HG03571 (cell line): ENCODE results near the gene TNFRSF8.

Experiments used
- ATAC-seq: cut with Tn5 transposase; IDR thresholded peaks from one replicate; pipeline ENCODE4 v1.9.1; 2021; ENCODE audit not compliant: unreplicated experiment

The TNFRSF8 gene

DNA sequence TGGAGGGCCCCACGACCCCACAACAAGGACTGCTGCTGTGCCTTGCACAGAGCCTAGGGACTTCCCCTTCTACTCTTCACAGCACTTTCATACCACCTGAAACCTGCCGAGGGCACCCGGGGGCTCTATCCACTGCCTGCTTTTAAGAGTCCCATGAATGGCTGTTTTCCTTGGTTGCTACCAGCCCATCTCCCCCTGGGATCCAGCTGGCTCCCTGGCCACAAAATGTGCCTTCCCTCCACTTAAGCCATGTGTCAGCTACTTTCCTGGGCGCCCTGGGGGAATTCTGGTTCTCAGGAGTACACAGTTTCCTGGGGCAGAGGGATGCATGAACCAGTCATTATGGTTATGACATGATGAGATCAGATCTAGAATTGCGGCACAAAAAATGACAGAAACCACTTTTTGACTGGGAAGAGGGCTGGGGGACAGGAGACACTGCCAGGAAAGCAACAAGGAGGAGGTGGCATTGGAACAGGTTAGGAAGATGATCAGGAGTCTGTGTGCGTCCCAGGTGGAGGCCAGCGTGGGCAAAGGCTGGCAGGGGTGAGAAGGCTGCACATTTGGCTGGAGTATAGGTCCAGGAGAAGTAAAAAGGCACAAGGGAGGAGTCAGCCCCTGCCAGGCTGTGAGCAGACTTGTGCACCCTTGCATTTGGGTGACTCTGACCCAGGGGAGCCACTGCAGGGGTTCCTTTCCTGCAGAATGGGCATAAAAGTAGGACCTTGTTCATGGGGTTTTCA lies 3.2 kb upstream of the TNFRSF8 start:
- no peak for ATAC-seq

DNA sequence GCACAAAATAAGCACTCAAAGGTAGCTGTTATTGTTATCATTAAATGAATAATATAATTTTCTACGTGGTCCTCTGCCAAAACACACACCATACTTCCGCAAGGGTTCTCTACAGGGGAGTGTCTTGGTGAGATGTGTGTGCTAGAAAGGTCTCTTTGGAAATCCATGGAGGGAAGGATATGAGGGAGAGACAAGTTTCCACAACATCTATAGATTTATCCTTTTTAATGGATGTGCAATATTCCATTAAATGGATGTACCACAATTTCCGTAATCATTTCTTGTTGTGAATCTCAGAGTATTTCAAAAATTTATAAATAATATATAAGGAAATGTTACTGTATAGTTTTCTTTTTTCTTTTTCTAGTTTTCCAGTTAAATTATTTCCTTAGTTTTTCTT lies 2.6 kb upstream of the TNFRSF8 start:
- ATAC-seq = no peak

DNA sequence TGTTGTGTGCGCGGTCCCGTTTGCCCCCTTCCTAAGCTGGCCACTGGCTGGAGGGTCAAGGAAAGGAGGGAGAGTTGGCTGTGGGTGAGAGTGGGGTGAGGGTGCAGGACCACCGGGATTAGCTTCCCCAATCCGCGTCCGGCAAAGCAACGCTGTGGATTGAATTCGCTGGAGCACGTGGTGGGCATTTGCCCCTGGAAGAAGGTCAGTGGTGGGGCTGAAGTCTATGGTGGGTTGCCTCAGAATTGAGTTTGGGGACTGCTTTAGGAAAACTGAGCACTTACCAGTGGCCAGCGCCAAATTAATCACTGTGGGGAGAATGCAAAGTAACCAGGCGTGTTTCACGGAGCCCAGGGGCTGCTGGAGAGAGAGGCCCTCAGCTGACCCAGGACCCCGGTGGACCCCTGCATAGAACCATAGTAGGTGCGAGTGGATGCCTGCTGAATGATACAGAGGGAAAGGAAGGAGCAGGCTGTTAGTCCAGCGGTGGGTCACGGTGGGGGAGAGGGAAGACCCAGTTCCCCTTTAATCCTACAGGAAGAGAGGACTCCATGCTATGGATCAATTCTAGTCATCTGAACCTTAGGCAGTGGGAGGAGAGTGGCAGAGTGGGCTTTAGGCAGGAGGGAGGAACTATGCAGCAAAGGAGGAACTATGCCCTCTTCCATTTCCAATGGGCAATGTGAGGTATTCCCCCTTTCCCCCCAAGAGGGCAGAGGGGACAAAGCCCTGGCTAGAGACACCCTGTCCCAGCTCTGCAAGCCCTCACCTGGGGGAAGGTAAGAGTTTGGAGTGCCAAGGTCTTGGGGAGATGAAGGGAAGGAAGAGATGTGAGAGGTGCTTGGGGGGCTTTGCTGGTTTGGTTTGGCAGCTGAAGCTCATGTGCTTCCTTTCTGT lies 1.2 kb downstream of the TNFRSF8 start:
- no peak for ATAC-seq

DNA sequence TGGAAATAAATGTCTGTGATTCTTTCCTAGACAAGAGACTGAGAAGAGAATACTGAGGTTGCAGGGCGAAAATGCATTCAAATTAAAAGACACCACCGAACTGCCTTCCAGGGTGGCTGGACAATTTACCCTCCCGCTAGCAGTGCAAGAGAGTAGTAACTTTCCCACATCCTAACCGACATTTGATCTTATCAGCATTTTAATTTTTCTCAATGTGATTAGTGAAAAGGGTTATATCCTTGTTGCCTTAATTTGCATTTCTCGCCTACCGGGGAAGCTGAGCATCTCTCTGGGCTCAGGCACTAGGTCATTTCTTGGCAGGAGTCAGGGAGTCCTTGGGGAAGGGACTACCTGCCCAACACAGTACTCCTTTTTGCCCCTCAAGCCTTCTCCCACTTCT lies 2.8 kb downstream of the TNFRSF8 start:
- no peak for ATAC-seq

DNA sequence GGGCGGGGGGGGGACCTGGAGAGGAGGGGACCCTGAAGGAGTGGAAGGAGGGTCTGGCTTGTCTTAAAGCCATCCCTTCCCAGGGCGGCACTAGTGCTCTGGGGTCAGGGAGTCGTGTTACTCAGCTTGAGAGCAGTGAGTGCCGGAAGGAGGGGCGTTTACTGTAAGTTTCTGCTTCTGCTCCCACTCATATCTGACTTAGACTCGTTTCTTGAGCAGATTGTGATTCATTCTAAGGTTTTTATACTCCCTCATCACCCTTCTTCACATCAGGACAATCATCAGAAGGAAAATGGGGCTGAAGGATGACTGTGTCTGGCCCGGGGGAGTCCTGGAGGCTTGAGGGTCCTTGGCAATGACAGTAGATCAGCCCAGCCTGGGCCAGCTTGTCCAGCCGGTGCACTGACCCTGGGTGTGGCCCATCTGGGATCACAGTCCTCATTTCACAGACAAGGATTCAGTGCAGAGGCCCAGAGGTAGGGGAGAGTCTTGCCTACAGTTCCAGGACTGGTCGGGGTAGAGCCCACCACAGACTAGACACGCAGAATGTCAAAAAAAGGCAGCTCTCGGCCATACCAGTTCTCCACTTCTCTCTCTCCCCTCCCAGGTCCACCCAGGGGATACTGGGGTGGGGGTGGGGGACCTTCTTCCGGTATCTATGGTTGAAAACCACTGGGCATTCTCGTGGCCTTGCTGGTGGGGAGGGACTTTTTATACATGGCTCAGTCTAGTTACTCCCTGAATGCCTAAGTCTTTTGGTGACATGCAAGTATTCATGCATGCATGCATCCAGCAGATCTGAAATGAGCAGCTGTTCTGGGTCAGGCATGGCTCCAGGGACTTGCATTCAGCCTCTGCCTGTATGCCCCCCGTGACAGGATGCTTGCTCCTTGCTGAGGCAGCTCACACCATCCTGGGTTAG lies 5.1 kb downstream of the TNFRSF8 start:
- ATAC-seq = peak; percentile 39

DNA sequence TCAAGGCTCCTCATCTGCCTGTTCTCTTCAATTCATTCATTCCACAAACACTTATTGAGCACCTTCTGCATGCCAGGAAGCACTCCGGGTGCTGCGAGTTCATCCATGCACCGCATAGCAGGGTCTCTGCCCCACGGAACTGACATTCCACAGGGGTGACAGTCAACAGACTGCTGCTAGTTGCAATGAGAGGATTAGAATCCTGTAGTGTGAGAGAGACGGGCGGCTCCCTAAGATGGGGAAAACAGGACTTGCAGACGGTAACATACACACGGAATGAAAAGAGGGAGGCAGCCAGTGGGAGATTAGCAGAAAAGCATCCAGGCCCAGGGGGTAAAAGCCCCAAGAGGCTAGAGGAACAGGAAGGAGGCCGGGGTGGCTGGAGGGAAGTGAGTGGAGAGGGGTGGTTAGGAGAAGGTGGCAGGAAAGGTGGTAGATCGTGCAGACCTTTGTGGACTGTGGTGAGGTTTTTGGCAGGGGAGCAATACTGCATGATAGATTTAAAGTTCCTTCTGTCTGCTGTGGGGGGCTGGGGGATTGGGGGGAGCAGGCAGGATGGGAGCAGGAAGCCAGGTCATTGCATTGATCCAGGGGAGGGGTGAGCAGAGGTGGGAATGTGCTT lies 6.6 kb downstream of the TNFRSF8 start:
- no peak for ATAC-seq

DNA sequence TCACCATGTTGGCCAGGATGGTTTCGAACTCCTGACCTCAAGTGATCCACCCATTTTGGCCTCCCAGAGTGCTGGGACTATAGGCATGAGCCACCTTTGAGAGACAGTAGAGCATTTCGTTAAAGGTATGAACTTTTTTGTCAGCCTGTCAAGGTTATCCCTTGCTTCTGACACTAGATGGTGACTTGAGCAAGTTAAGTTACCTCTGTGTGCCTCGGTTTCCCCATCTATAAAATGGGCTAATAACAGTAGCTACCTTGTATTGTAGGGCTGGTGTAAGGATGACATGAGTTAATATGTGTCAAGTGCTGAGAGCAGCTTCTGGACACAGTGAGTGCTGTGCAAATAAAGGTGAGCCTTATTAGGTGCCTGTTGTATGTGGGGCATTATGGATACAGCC lies 8.8 kb downstream of the TNFRSF8 start:
- ATAC-seq = no peak

DNA sequence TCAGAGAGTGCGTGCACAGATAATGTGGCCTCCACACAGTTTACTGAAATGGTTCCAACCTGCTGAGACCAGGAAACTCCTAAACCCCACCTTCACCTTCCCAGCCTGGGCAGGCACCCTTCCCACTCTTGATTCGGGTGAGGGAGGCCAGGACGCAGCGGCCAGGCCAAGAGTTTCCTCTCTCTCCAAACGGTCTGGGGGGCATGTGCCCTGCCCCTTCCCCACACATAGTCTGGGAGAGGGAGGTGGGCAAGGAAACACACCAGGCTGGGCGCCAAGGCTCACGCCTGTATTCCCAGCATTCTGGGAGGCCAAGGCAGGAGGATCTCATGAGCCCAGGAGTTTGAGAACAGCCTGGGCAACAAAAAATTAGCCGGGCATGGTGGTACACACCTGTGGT lies 9.6 kb downstream of the TNFRSF8 start:
- no peak for ATAC-seq

DNA sequence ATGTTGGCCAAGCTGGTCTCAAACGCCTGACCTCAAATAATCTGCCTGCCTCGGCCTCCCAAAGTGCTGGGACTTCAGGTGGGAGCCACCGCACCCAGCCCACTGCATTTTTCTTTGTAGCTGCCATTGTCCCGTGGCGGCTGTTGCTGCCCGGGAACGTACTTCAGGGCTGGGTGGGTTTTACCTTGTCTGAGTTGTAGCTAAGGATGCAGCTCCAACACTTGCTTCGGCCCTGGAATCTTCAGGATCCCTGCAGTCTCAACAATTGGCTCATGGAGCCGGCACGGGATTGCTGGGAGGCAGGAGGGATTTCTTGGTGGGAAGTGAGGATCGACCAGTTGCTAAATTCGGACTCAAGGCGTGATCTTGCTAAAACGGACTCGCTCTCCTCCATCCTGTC lies 10.7 kb downstream of the TNFRSF8 start:
- ATAC-seq = no peak

DNA sequence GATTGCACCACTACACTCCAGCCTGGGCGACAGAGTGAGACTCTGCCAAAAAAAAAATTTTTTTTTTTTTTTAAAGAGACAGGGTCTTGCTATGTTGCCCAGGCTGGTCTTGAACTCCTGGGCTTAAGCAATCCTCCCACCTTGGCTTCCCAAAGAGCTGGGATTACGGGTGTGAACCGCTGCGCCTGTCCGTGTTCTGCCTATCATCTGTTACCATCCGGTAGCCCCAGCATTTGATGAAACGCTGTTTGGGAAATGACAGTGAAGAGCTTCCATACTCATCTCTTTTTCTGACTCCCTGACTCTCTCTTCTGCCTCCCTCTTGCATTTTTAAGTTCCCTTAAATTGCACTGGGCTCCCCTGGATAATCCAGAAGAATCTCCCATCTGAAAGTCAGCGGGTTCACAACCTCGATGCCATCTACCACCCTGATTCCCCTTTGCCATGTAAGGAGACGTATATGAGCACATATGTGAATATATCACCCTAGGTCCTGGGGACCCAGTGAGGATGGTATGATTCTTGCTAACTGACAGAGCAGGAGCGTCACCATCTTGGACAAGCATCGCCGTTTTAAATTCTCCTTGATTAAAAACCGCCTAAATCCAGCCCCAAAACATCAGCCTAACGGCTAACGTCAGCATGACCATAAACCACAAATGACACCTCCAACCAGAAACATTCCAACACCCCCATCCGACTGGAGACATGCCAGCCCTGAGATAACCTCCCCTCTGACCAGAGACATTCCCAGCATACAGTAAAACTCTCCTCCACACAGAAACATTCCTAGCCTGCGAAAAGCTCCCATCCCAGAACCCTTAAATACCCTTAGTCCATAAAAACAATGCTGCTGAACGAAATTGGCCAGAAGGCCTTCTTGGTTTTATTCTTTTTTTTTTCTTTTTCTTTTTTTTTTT lies 12.4 kb downstream of the TNFRSF8 start:
- no peak for ATAC-seq

DNA sequence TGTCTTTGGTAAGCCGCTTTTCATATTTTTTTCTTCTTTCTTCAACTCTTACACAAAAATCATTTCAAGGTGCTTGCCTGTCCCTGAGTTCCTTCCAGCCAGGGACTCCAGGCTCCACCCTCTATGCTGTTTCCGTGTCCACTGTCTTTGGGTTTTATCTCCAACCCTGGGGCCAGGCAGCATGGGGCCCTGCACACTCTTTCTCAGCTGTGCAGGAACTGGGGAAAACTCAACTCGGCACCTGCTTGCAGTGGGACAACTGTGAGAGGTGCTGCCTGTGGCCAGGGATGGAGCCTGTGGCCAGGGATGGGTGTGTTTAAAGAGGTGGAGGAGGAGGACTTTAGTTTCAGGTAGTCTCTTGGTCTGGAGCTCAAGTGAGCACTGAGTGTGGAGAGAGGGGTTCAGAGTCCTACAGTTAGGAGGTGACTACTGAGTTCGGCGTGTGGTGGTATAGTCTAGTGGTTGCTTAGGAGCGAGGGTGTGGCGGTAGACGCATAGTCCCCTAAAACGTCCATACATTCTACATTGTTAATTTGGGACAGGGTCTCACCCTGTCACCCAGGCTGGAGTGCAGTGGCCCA lies 13.4 kb downstream of the TNFRSF8 start:
- ATAC-seq = no peak

DNA sequence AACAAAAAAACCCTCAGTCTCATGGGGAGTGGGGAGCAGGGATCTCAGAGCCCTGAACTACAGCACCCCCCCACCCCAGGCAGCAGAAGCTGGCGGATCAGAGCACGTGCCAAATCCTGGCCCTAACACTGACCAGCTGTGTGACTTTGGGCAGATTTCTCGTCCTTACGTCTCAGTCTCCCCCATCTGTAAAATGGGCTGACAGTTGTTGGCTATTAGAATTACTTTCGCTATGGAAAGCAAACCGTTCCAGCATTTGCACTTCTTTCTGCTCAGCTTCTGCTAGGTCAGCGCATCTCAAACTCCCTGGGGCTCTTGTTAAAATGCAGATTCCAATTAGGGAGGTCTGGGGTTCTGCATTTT lies 15.5 kb downstream of the TNFRSF8 start:
- peak; percentile 17 for ATAC-seq

DNA sequence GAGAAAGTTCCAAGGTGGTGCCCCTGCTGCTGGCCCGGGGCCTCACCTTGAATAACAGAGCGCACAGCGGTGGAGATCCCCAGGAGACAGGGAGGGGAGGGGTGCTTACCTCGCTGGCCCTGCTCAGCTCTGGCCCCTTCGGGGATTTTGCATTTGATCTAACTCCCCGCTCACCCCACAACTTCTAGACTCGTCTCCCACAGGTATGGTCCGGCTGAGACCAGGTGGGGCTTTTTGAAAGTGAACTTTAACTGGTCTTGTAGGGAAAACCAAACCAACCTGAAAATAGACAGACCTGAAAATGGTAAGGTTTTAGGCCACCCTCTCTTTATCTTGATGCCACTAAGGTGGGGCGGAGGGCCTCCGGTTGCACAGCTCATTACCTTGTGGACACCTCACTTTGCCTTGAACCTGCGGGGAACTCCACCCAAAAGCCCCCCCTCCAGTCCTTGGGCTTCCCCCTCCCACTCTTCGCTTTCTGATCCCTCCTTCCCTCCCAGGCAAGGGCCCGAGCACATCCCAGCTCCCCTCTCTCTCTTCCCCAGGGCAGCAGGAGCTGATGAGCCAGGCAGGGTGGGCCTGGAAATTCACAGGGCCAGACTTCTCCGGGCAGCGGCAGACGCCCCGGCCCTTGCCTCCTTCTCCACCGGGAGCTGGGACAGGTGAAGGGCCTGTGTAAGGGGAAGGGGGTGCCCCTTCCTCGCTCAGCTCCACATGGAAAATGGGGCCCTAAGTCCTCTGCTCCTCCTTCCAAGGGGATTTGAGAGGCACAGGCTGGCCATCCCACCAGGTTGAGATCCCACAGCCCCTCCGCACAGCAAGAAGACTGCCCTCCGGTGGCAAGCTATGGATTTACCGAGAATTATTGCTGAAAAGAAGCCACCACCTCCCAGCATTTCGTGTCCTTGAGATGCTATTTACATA lies 16.1 kb downstream of the TNFRSF8 start:
- ATAC-seq = peak; percentile 42

DNA sequence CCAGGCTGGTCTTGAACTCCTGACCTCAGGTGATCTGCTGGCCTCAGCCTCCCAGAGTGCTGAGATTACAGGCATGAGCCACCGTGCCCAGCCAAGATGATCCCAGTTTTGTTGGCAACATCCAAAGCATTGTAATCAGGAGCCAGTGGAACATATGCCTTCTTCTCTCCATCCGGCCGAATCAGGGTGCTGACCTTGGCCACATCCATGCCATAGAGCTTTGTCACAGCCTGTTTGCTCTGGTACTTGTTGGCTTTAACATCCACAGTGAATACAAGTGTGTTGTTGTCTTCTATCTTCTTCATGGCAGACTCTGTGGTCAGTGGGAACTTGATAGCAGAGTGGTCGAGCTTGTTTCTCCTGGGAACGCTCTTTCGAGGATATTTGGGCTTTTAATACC lies 17.1 kb downstream of the TNFRSF8 start:
- ATAC-seq = no peak

DNA sequence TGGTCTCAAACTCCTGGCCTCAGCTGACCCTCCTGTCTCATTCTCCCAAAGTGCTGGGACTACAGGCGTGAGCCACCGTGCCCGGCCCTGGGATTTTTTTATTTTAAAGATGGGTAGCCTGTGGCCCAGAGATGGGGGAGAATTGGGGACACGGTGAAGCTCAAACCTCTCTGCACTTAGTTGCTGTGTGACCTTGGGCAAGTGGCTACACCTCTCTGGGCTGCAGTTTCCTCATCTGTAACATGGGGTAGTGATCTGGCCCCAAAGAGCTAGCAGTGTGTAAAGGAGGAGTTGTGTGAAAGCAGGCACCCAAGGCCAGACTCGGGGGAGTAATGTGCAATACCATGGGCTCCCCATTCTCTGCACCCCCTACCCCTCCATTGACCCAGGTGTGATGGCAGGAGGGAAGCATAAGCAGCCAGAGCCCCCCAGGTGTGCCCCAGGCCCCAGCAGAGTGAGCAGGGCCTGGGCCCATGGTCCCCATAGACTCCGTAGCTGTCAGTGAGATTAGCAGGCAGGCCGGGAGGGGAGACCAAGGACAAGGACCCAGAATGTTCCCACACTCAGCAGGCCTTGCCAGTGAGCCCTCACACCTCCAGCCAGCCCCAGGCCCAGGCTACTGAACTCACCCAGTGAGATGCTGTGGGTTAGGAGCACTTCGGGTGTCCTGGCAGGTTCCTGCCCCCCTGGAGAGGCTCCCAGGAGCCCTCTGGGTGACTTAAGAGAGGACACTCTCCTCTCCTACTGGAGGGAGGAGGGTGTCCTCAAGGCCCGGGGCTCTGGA lies 17.9 kb downstream of the TNFRSF8 start:
- ATAC-seq = no peak

DNA sequence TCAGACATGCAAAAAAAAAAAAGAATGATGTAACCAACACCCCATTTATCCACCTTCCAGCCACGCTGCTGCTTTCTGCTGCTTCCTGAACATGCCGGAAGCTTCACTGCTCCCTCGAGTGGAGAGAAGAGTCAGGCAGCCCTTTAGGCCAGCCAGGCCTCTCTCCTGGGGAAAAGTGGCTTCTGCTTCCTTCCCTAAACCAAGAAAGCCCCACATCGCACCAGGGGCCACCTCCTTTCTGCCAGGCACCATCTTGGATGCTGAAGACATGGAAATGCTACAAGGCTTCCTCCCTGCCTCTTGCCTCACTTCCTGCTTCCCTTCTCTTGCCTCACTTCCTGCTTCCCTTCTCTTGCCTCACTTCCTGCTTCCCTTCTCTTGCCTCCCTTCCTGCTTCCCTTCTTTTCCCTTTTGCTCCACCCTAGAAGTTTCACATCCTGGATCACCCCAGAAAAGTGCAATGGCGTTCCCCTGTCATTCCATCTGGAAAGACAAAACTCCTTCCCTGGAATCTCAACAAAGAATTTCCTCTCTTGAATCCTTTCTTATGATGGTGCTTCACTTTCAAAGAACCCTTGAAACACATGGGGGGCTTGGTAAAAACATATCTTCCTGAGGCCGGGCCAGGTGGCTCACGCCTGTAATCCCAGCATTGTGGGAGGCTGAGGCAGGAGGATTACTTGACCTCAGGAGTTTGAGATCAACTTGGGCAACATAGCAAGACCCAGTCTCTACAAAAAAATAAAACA lies 18.7 kb downstream of the TNFRSF8 start:
- ATAC-seq = no peak

DNA sequence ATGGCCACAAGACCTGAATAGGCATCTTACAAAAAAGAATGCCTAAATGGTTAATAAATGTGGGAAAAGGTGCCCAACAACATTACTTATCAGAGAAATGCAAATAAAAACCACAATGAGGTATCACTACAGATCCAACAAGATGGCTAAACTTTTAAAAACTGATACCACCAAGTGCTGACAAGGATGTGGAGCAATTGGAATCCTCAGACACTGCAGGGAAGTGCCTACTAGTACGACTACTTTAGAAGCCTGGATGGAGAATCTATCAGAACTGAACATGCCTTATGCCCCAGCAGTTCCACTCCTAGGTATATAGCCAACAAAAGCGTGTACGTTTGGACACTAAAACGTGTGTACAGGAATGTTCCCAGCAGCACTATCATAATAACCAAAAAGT lies 19.9 kb downstream of the TNFRSF8 start:
- no peak for ATAC-seq
